Measurements from ENCODE around the gene B4GALT5. TPM values are rescaled to one million over a fixed set of nuclear protein-coding genes. Genes with fewer than 3 reads are reported as not detected.
"Not testable (repeated sequence)": the region's sequence is repeated elsewhere in the genome, so short reads cannot be mapped to it uniquely, and the experiment has no call there.

B4GALT5 gene
- total RNA-seq, 1 experiment from 2014 or later: 77.0 TPM

- no peak overlapping the region for H3K14ac ChIP-seq (ENCODE audit: insufficient read depth, low read length)
- H2BK12ac ChIP-seq (ENCODE audit: insufficient read length, low read depth, low read length): no peak overlapping the region
- no peaks in the 10 kb centered on the region for H3K27me3 ChIP-seq (ENCODE audit: insufficient read depth, low read length)
- peaks cover 8% of the 10 kb centered on the region; the same call in 1 of the 2 replicates for H3K4me1 ChIP-seq (ENCODE audit: insufficient read depth, low read length)
- whole genome bisulfite sequencing (ENCODE audit: extremely low coverage, insufficient read length, low lambda C conversion rate): no CpG with 5 or more reads among the region's 5 CpGs
- H2AFZ ChIP-seq (ENCODE audit: low read length): no peak overlapping the region
- H3K79me2 ChIP-seq (ENCODE audit: insufficient read depth, low read length): peaks cover 58% of the 10 kb centered on the region
- H3K56ac ChIP-seq (ENCODE audit: insufficient read length, low read depth, low read length): no peak overlapping the region
- H3K9me3 ChIP-seq (ENCODE audit: control insufficient read depth, low read depth, low read length): no peaks in the 10 kb centered on the region
- no peak for TF ChIP-seq CTCF (conservative IDR thresholded peaks at IDR 0.05)
- no peak for DNase-seq
- H2AK5ac ChIP-seq (ENCODE audit: insufficient read length, low read length): no peak overlapping the region
- no peak overlapping the region for H4K5ac ChIP-seq (ENCODE audit: insufficient read length, low read depth, low read length)
- H3T11ph ChIP-seq (ENCODE audit: low read length): no peak overlapping the region
- H2BK15ac ChIP-seq (ENCODE audit: low read depth, low read length): no peak overlapping the region
- peaks cover 2 to 17% (median 15%) of the 10 kb centered on the region in 3 experiments; a peak in 5 of 7 replicates for H3K36me3 Mint-ChIP-seq (ENCODE audit: insufficient read depth in 1 of 3, low read depth in 3 of 3)
- H3K18ac ChIP-seq (ENCODE audit: insufficient read length, low read depth, low read length): no peak overlapping the region
- no peaks in the 10 kb centered on the region for H4K20me1 ChIP-seq (ENCODE audit: control insufficient read depth, insufficient read depth, insufficient read length)
- H2BK5ac ChIP-seq (ENCODE audit: insufficient read length, low read length): no peak overlapping the region
- H3K23me2 ChIP-seq (ENCODE audit: insufficient read length, low read depth, low read length, poor library complexity, severe bottlenecking): no peaks in the 10 kb centered on the region
- no peaks in the 10 kb centered on the region for H3K27me3 Mint-ChIP-seq (ENCODE audit: low read depth)
- no peak overlapping the region for H3K4me2 ChIP-seq (ENCODE audit: insufficient read depth, insufficient read length, low read length)
- no peak overlapping the region for H3K27ac ChIP-seq (ENCODE audit: insufficient read length, low read depth, low read length)
- no peak overlapping the region for H4K8ac ChIP-seq (replicated peaks; ENCODE audit: insufficient read length, low read depth, low read length)
- H3K4me3 Mint-ChIP-seq: no peak overlapping the region; a peak in 1 of 5 replicates
- no peak overlapping the region for H3K4ac ChIP-seq (ENCODE audit: low read depth, low read length)
- H4K91ac ChIP-seq (ENCODE audit: insufficient read length, low read depth, low read length): no peak overlapping the region
- peaks cover 5% of the 10 kb centered on the region for H3K79me1 ChIP-seq (ENCODE audit: insufficient read depth, low read depth, low read length, poor library complexity, severe bottlenecking)
- H3K9me3 Mint-ChIP-seq: no peaks in the 10 kb centered on the region
- H3K4me1 Mint-ChIP-seq: peaks cover 60 to 69% of the 10 kb centered on the region in 2 experiments
- H2BK120ac ChIP-seq (ENCODE audit: low read depth, low read length, poor library complexity, severe bottlenecking): no peak overlapping the region
- H2BK20ac ChIP-seq (ENCODE audit: low read depth, low read length, poor library complexity, severe bottlenecking): no peak overlapping the region
- no peak overlapping the region for H3K9ac ChIP-seq (ENCODE audit: extremely low read depth, insufficient read length, low read length)
- no peak overlapping the region for H3K23ac ChIP-seq (ENCODE audit: insufficient read length, low read depth, low read length)
- H3K27ac Mint-ChIP-seq: peak overlapping the region in 2 of 3 experiments; percentile 13 to 80; a peak in 4 of 7 replicates
Measured at GRCh38 chr20:49706630-49707091, 7.0 kb downstream of the B4GALT5 start.

DNA sequence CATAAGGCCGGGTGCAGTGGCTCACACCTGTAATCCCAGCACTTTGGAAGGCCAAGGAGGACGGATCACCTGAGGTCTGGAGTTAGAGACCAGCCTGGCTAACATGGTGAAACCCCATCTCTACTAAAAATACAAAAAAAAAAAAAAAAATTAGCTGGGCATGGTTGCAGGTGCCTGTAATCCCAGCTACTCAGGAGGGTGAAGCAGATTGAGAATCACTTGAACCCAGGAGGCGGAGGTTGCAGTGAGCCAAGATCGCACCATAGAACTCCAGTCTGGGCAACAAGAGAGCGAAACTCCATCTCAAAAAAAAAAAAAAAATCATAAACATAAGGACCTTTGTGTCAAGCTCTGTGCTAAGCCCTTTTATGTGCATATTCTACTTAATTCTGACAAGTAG is 7.8 kb downstream of the B4GALT5 start:
- Mint-ChIP-seq H3K27ac (peak overlapping the region in 1 of 3 experiments; percentile 80; a peak in 1 of 7 replicates), H3K4me1 (peaks cover 58 to 69% of the 10 kb centered on the region in 2 experiments), H3K36me3 (ENCODE audit: insufficient read depth in 1 of 3, low read depth in 3 of 3) (peaks cover 2 to 15% (median 9%) of the 10 kb centered on the region in 3 experiments; a peak in 5 of 7 replicates)
- H3K14ac ChIP-seq (ENCODE audit: insufficient read depth, low read length); H4K91ac ChIP-seq (ENCODE audit: insufficient read length, low read depth, low read length); H4K8ac ChIP-seq (replicated peaks; ENCODE audit: insufficient read length, low read depth, low read length); H2BK12ac ChIP-seq (ENCODE audit: insufficient read length, low read depth, low read length); H2BK120ac ChIP-seq (ENCODE audit: low read depth, low read length, poor library complexity, severe bottlenecking); H3K4me1 ChIP-seq (ENCODE audit: insufficient read depth, low read length); H3K9me3 Mint-ChIP-seq; H2BK5ac ChIP-seq (ENCODE audit: insufficient read length, low read length); H3T11ph ChIP-seq (ENCODE audit: low read length); H4K20me1 ChIP-seq (ENCODE audit: control insufficient read depth, insufficient read depth, insufficient read length); H3K4me2 ChIP-seq (ENCODE audit: insufficient read depth, insufficient read length, low read length); H3K4me3 Mint-ChIP-seq; H3K27ac ChIP-seq (ENCODE audit: insufficient read length, low read depth, low read length); DNase-seq; H3K18ac ChIP-seq (ENCODE audit: insufficient read length, low read depth, low read length); H3K79me1 ChIP-seq (ENCODE audit: insufficient read depth, low read depth, low read length, poor library complexity, severe bottlenecking); H2BK15ac ChIP-seq (ENCODE audit: low read depth, low read length); H3K56ac ChIP-seq (ENCODE audit: insufficient read length, low read depth, low read length); H4K5ac ChIP-seq (ENCODE audit: insufficient read length, low read depth, low read length); H3K23ac ChIP-seq (ENCODE audit: insufficient read length, low read depth, low read length); H2BK20ac ChIP-seq (ENCODE audit: low read depth, low read length, poor library complexity, severe bottlenecking); H2AK5ac ChIP-seq (ENCODE audit: insufficient read length, low read length); H3K23me2 ChIP-seq (ENCODE audit: insufficient read length, low read depth, low read length, poor library complexity, severe bottlenecking); H3K27me3 ChIP-seq (ENCODE audit: insufficient read depth, low read length); H2AFZ ChIP-seq (ENCODE audit: low read length); H3K9ac ChIP-seq (ENCODE audit: extremely low read depth, insufficient read length, low read length); H3K9me3 ChIP-seq (ENCODE audit: control insufficient read depth, low read depth, low read length); H3K4ac ChIP-seq (ENCODE audit: low read depth, low read length); H3K27me3 Mint-ChIP-seq (ENCODE audit: low read depth): not testable (repeated sequence)
- peaks cover 55% of the 10 kb centered on the region for H3K79me2 ChIP-seq (ENCODE audit: insufficient read depth, low read length)
- WGBS (ENCODE audit: extremely low coverage, insufficient read length, low lambda C conversion rate): no CpG with 5 or more reads among the region's 5 CpGs
